Measurements from ENCODE around the gene ZNF217. TPM values are rescaled to one million over a fixed set of nuclear protein-coding genes. Genes with fewer than 3 reads are reported as not detected.

ZNF217 gene
- total and polyA plus RNA-seq, 9 of the 15 experiments (the other 6 are each of a cell fraction or from before 2014, with no cell fraction given), result 3.0 to 41.8 (median 16.8) TPM

DNA sequence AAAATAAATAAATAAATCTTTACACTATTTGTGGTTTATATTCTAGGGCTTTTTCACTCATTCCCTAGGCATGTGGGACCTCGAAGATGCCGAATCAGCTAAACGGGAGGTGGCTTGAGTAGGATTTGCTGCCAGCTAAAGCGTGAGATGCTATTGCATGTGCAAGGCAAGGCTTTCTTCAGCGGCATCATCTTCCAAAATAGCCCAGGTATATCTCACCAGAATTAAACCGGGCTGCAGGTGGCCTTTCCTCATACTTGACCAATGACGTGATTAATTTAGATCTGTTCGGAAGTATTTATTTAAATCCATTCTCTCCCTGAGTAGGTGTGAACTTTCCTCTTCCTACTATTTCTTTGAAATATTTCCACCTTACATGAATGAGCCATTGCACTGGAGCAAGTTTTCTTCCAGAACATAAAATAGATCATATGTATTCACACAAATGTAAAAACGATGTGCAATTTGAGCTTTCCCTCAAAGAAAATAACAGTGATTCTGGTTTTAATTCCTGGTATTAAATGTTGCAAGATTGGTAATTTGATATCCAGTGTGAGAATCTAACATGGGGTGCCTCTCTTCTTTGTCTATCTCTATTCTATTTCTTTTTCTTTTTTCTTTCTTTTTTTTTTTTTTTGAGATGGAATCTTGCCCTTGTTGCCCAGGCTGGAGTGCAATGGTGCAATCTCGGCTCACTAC, 24.3 kb upstream of the ZNF217 start:
- Histone ChIP-seq H3K27ac (ENCODE audit: extremely low read depth, low read depth, low read length) (no peak overlapping the region), H3K4me3 (no peak overlapping the region), H3K36me3 (ENCODE audit: control insufficient read depth, insufficient read depth, low read length) (no peaks in the 10 kb centered on the region), H3K9me1 (ENCODE audit: control insufficient read depth, insufficient read depth, low read length) (no peaks in the 10 kb centered on the region), H3K4me2 (ENCODE audit: insufficient read depth, low read length) (no peak overlapping the region), H2AFZ (ENCODE audit: low read depth, low read length) (no peak overlapping the region), H3K27me3 (ENCODE audit: control insufficient read depth in 2 of 2, insufficient read depth in 2 of 2, low read length in 2 of 2) (no peaks in the 10 kb centered on the region), H3K79me2 (ENCODE audit: control insufficient read depth, insufficient read depth, low read length) (no peaks in the 10 kb centered on the region), H3K9me3 (replicated peaks; ENCODE audit: control insufficient read depth, insufficient read depth, low read depth, low read length) (no peaks in the 10 kb centered on the region), H3K9ac (ENCODE audit: insufficient read depth in 1 of 2, low read depth in 2 of 2, low read length in 2 of 2) (no peak overlapping the region), H3K4me1 (replicated peaks in 1 of 2; ENCODE audit: control insufficient read depth in 2 of 2, insufficient read depth in 2 of 2, low read length in 2 of 2) (peaks cover 18 to 37% of the 10 kb centered on the region in 2 experiments), H4K20me1 (replicated peaks; ENCODE audit: control insufficient read depth, insufficient read depth, low read length) (no peaks in the 10 kb centered on the region)
- intact Hi-C loops (cut with micrococcal nuclease) (no loop called here), in situ Hi-C loops (cut with MboI) (no loop called here)
- BruUV-seq (replicated peaks), result no TSS peak
- FAIRE-seq, result no peak
- CTCF ChIA-PET (ENCODE audit: low intra/inter-chr PET ratio), result no interaction called here
- DNase-seq (ENCODE audit: extremely low read depth in 1 of 4, low spot score in 3 of 4), result no peak
- POLR2A ChIA-PET, result no interaction called here
- WGBS (ENCODE audit: insufficient coverage, low coverage, missing lambda C conversion rate), result 82% methylated on average over 9 of the region's 10 CpGs
- no peak for ATAC-seq
- TF ChIP-seq, protein P1, sequence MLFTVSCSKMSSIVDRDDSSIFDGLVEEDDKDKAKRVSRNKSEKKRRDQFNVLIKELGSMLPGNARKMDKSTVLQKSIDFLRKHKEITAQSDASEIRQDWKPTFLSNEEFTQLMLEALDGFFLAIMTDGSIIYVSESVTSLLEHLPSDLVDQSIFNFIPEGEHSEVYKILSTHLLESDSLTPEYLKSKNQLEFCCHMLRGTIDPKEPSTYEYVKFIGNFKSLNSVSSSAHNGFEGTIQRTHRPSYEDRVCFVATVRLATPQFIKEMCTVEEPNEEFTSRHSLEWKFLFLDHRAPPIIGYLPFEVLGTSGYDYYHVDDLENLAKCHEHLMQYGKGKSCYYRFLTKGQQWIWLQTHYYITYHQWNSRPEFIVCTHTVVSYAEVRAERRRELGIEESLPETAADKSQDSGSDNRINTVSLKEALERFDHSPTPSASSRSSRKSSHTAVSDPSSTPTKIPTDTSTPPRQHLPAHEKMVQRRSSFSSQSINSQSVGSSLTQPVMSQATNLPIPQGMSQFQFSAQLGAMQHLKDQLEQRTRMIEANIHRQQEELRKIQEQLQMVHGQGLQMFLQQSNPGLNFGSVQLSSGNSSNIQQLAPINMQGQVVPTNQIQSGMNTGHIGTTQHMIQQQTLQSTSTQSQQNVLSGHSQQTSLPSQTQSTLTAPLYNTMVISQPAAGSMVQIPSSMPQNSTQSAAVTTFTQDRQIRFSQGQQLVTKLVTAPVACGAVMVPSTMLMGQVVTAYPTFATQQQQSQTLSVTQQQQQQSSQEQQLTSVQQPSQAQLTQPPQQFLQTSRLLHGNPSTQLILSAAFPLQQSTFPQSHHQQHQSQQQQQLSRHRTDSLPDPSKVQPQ (CRISPR knock-in tag; IDR thresholded peaks at IDR 0.05; ENCODE audit: borderline replicate concordance), result no peak
- TF ChIP-seq SMC3 (conservative IDR thresholded peaks at IDR 0.05; ENCODE audit: insufficient read depth, low read depth, low read length), result no peak
- TF ChIP-seq MYNN (IDR thresholded peaks at IDR 0.05), result no peak
- TF ChIP-seq MYNN (CRISPR knock-in tag; IDR thresholded peaks at IDR 0.05), result no peak
- TF ChIP-seq SAP30 (IDR thresholded peaks at IDR 0.05; ENCODE audit: borderline replicate concordance, insufficient read depth, low read depth, low read length, poor library complexity, severe bottlenecking), result no peak
- TF ChIP-seq, protein P2, sequence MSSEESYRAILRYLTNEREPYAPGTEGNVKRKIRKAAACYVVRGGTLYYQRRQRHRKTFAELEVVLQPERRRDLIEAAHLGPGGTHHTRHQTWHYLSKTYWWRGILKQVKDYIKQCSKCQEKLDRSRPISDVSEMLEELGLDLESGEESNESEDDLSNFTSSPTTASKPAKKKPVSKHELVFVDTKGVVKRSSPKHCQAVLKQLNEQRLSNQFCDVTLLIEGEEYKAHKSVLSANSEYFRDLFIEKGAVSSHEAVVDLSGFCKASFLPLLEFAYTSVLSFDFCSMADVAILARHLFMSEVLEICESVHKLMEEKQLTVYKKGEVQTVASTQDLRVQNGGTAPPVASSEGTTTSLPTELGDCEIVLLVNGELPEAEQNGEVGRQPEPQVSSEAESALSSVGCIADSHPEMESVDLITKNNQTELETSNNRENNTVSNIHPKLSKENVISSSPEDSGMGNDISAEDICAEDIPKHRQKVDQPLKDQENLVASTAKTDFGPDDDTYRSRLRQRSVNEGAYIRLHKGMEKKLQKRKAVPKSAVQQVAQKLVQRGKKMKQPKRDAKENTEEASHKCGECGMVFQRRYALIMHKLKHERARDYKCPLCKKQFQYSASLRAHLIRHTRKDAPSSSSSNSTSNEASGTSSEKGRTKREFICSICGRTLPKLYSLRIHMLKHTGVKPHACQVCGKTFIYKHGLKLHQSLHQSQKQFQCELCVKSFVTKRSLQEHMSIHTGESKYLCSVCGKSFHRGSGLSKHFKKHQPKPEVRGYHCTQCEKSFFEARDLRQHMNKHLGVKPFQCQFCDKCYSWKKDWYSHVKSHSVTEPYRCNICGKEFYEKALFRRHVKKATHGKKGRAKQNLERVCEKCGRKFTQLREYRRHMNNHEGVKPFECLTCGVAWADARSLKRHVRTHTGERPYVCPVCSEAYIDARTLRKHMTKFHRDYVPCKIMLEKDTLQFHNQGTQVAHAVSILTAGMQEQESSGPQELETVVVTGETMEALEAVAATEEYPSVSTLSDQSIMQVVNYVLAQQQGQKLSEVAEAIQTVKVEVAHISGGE (CRISPR knock-in tag; IDR thresholded peaks at IDR 0.05), result peak in 1 of 3 experiments; percentile 96; a peak in 2 of 6 replicates
- no peak for TF ChIP-seq ZNF217 (CRISPR knock-in tag; IDR thresholded peaks at IDR 0.05)
- peak; percentile 20 for TF ChIP-seq EWSR1 (IDR thresholded peaks at IDR 0.05; ENCODE audit: borderline replicate concordance, low read depth, partially characterized antibody)
- TF ChIP-seq GABPB1 (CRISPR knock-in tag; IDR thresholded peaks at IDR 0.05), result no peak
- TF ChIP-seq MAFF (IDR thresholded peaks at IDR 0.05; ENCODE audit: low read length), result peak; percentile 44
- no peak for TF ChIP-seq PHB2 (IDR thresholded peaks at IDR 0.05; ENCODE audit: low read depth)
- TF ChIP-seq, protein P3, sequence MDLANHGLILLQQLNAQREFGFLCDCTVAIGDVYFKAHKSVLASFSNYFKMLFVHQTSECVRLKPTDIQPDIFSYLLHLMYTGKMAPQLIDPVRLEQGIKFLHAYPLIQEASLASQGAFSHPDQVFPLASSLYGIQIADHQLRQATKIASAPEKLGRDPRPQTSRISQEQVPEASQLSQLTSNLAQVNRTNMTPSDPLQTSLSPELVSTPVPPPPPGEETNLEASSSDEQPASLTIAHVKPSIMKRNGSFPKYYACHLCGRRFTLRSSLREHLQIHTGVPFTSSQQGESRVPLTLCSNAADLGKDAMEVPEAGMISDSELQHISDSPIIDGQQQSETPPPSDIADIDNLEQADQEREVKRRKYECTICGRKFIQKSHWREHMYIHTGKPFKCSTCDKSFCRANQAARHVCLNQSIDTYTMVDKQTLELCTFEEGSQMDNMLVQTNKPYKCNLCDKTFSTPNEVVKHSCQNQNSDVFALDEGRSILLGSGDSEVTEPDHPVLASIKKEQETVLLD (IDR thresholded peaks at IDR 0.05), result no peak
- peak; percentile 66 for TF ChIP-seq ZNF316 (IDR thresholded peaks at IDR 0.05)
